CD4-positive, alpha-beta T cell (primary cell): ENCODE data around the gene MON2. TPM values are rescaled to one million over a fixed set of nuclear protein-coding genes. Genes with fewer than 3 reads are reported as not detected.
A peak's percentile ranks its signal among the peaks of the same experiment; 100 is the strongest.

ENCODE experiments used
- ATAC-seq: fragments of 200-7000 bp; cut with Tn5 transposase; one replicate; pipeline ENCODE4 v1.10.0; 2022; ENCODE audit warnings: mild to moderate bottlenecking; ENCODE audit not compliant: poor library complexity
- CTCF ChIA-PET: fragments of 350-600 bp; sonication (Branson Sonifier 250); formaldehyde crosslinking; loops from one replicate; lab custom pipeline; 2021; ENCODE audit warnings: antibody characterized with exemption, inconsistent platforms; lab: Charles Lee
- POLR2A ChIA-PET: fragments of 350-600 bp; sonication (Branson Sonifier 250); formaldehyde crosslinking; loops from one replicate; lab custom pipeline; 2021; ENCODE audit warnings: antibody characterized with exemption, inconsistent platforms; lab: Charles Lee
- DNase-seq, 14 experiments: peaks; one replicate each; pipeline ENCODE4 v3.0.0-alpha.2; 2013 to 2020; ENCODE audit warnings: mixed read lengths in 2 of 14
- H3K27ac ChIP-seq, 2 donors: one replicate each; pipeline versions ENCODE4 v1.5.1 to v1.7.0; 2013; ENCODE audit warnings: low read length in 2 of 2, low read depth in 1 of 2, mild to moderate bottlenecking in 1 of 2
- H3K27me3 ChIP-seq, 2 experiments: 1 replicate in 1 of 2; 2 replicates in 1 of 2; pipeline versions ENCODE4 v1.6.1 to v1.7.0; 2013; ENCODE audit warnings: low read length in 2 of 2, control low read depth in 1 of 2, mild to moderate bottlenecking in 1 of 2, moderate library complexity in 1 of 2; ENCODE audit not compliant: insufficient read depth in 2 of 2, control insufficient read depth in 1 of 2
- H3K36me3 ChIP-seq: one replicate; pipeline ENCODE4 v1.6.1; 2013; ENCODE audit warnings: low read length, control low read depth; ENCODE audit not compliant: insufficient read depth
- H3K4me1 ChIP-seq: one replicate; pipeline ENCODE4 v1.6.1; 2013; ENCODE audit warnings: low read length, control low read depth; ENCODE audit not compliant: insufficient read depth
- H3K4me3 ChIP-seq: one replicate; pipeline ENCODE4 v1.5.1; 2013; ENCODE audit warnings: mild to moderate bottlenecking, low read length, moderate library complexity
- H3K9me3 ChIP-seq, 2 experiments: 1 replicate in 1 of 2; 2 replicates in 1 of 2; pipeline versions ENCODE4 v1.6.1 to v1.7.0; 2013; ENCODE audit warnings: low read length in 2 of 2, mild to moderate bottlenecking in 2 of 2, control low read depth in 1 of 2, moderate library complexity in 1 of 2; ENCODE audit not compliant: control insufficient read depth in 1 of 2, insufficient read depth in 1 of 2
- H3K27ac Mint-ChIP-seq: one replicate; pipeline ENCODE4 v1.8.0; 2020; ENCODE audit warnings: mixed read lengths
- H3K27me3 Mint-ChIP-seq: one replicate; pipeline ENCODE4 v1.8.0; 2021; ENCODE audit warnings: mixed read lengths
- H3K36me3 Mint-ChIP-seq: one replicate; pipeline ENCODE4 v1.8.0; 2021; ENCODE audit warnings: low read depth, mixed read lengths
- H3K4me1 Mint-ChIP-seq: one replicate; pipeline ENCODE4 v1.8.0; 2021; ENCODE audit warnings: low read depth, mixed read lengths
- H3K4me3 Mint-ChIP-seq: one replicate; pipeline ENCODE4 v1.8.0; 2020; ENCODE audit warnings: mild to moderate bottlenecking, mixed read lengths
- H3K9me3 Mint-ChIP-seq: one replicate; pipeline ENCODE4 v1.8.0; 2020; ENCODE audit warnings: mixed read lengths
- intact Hi-C, 2 experiments: fragments of 100-400 bp; cut with DNase I in 1 of 2; cut with micrococcal nuclease in 1 of 2; formaldehyde crosslinking; loops; one replicate each; pipeline versions ENCODE4 v1.15.1 to v1.9.0; 2023 to 2025; cut with DNase I, micrococcal nuclease
- total RNA-seq, 174 experiments: library from RNA in 2 of 174; stranded (reverse) in 2 of 174; gene quantifications; one replicate each; pipeline ENCODE4 v1.2.3 and lab custom pipeline; 2021 to 2026
- TF ChIP-seq, protein P1 (sequence below): fragments of 200-600 bp; IDR thresholded peaks from one replicate; pipeline ENCODE4 v1.8.0; 2022; ENCODE audit warnings: antibody characterized with exemption, mild to moderate bottlenecking

MON2 gene
- total RNA-seq, 2 experiments from 2014 or later, result 51.8 to 52.6 TPM

GRCh38 chr12:62601765-62602164 is 135.1 kb downstream of the MON2 start:
- Histone ChIP-seq H3K4me3 (peak overlapping the region; percentile 82), H3K36me3 (no peaks in the 10 kb centered on the region), H3K9me3 (no peaks in the 10 kb centered on the region), H3K4me1 (peaks cover 11% of the 10 kb centered on the region), H3K27ac (peak overlapping the region; percentile 99 to 100), H3K27me3 (no peaks in the 10 kb centered on the region)
- Mint-ChIP-seq H3K9me3 (no peaks in the 10 kb centered on the region), H3K27ac (peak overlapping the region; percentile 100), H3K4me3 (peak overlapping the region; percentile 99), H3K4me1 (peaks cover 38% of the 10 kb centered on the region), H3K36me3 (peaks cover 19% of the 10 kb centered on the region), H3K27me3 (no peaks in the 10 kb centered on the region)
- ATAC-seq (no peak), DNase-seq (no peak)
- ChIA-PET POLR2A (interaction anchor here (2.7 to 2.9 kb wide), 3 partner anchors 9 to 193 kb away, joined by 9 to 27 read pairs (median 18); no protein-coding TSS in a partner anchor), CTCF (no interaction called here)
- TF ChIP-seq, protein P1, sequence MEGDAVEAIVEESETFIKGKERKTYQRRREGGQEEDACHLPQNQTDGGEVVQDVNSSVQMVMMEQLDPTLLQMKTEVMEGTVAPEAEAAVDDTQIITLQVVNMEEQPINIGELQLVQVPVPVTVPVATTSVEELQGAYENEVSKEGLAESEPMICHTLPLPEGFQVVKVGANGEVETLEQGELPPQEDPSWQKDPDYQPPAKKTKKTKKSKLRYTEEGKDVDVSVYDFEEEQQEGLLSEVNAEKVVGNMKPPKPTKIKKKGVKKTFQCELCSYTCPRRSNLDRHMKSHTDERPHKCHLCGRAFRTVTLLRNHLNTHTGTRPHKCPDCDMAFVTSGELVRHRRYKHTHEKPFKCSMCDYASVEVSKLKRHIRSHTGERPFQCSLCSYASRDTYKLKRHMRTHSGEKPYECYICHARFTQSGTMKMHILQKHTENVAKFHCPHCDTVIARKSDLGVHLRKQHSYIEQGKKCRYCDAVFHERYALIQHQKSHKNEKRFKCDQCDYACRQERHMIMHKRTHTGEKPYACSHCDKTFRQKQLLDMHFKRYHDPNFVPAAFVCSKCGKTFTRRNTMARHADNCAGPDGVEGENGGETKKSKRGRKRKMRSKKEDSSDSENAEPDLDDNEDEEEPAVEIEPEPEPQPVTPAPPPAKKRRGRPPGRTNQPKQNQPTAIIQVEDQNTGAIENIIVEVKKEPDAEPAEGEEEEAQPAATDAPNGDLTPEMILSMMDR, result no peak
- intact Hi-C loops, result loop anchor here (2.0 to 5.0 kb wide), 3 partner anchors 134 to 341 kb away; partner anchors contain the start of genes MON2 (in 2 of the 2) and USP15 (in 1 of the 2)

- ATAC-seq (peak; percentile 67), DNase-seq (peak; percentile 73 to 96 (median 82))
- Histone ChIP-seq H3K36me3 (no peaks in the 10 kb centered on the region), H3K27me3 (no peaks in the 10 kb centered on the region), H3K9me3 (no peaks in the 10 kb centered on the region), H3K4me1 (peaks cover 11% of the 10 kb centered on the region), H3K27ac (peak overlapping the region; percentile 99 to 100), H3K4me3 (peak overlapping the region; percentile 82)
- Mint-ChIP-seq H3K27ac (peak overlapping the region; percentile 100), H3K27me3 (no peaks in the 10 kb centered on the region), H3K9me3 (no peaks in the 10 kb centered on the region), H3K4me1 (peaks cover 42% of the 10 kb centered on the region), H3K4me3 (peak overlapping the region; percentile 99), H3K36me3 (peaks cover 19% of the 10 kb centered on the region)
- ChIA-PET POLR2A (interaction anchor here (0.6 to 2.9 kb wide), 27 partner anchors 10 to 351 kb away, joined by 3 to 27 read pairs (median 4); partner anchors contain the start of genes MON2 and USP15), CTCF (interaction anchor here (0.7 to 1.2 kb wide), 6 partner anchors 8 to 135 kb away, joined by 3 to 4 read pairs (median 4); partner anchors contain the start of gene MON2)
- intact Hi-C loops, result loop anchor here (2.0 to 5.0 kb wide), 3 partner anchors 135 to 342 kb away; partner anchors contain the start of genes MON2 (in 2 of the 2) and USP15 (in 1 of the 2)
- TF ChIP-seq, protein P1, result no peak
Observed at GRCh38 chr12:62602255-62603060, 135.8 kb downstream of the MON2 start.

GRCh38 chr12:62603061-62603810 is 136.6 kb downstream of the MON2 start:
- peaks cover 11% of the 10 kb centered on the region for H3K4me1 ChIP-seq
- Mint-ChIP-seq H3K9me3 (no peaks in the 10 kb centered on the region), H3K27ac (peak overlapping the region; percentile 100), H3K4me3 (peak overlapping the region; percentile 99), H3K36me3 (peaks cover 19% of the 10 kb centered on the region), H3K27me3 (no peaks in the 10 kb centered on the region), H3K4me1 (peaks cover 42% of the 10 kb centered on the region)
- intact Hi-C loops, result loop anchor here (2.0 to 5.0 kb wide), 3 partner anchors 136 to 342 kb away; partner anchors contain the start of genes MON2 (in 2 of the 2) and USP15 (in 1 of the 2)
- peak overlapping the region; percentile 82 for H3K4me3 ChIP-seq
- peak overlapping the region; percentile 99 to 100 for H3K27ac ChIP-seq
- H3K27me3 ChIP-seq, result no peaks in the 10 kb centered on the region
- peak; percentile 64 for ATAC-seq
- peak; percentile 63 to 93 (median 76) for DNase-seq
- TF ChIP-seq, protein P1, result peak; percentile 48
- POLR2A ChIA-PET, result interaction anchor here (0.6 to 2.9 kb wide), 31 partner anchors 10 to 352 kb away, joined by 3 to 27 read pairs (median 4); partner anchors contain the start of genes MON2 and USP15
- no peaks in the 10 kb centered on the region for H3K36me3 ChIP-seq
- H3K9me3 ChIP-seq, result no peaks in the 10 kb centered on the region
- CTCF ChIA-PET, result interaction anchor here (0.7 to 1.2 kb wide), 7 partner anchors 9 to 136 kb away, joined by 3 to 4 read pairs (median 3); partner anchors contain the start of gene MON2
